Airway epithelial cell (primary cell): Measurements from ENCODE around the gene RPUSD3. TPM values are rescaled to one million over a fixed set of nuclear protein-coding genes. Genes with fewer than 3 reads are reported as not detected.

Source experiments
- total RNA-seq: library from RNA; depleted of rRNA; stranded (reverse); fragments of >200 nt; gene quantifications from 2 replicates; pipeline ENCODE4 v1.2.3, GENCODE V29; 2015

RPUSD3 gene, protein sequence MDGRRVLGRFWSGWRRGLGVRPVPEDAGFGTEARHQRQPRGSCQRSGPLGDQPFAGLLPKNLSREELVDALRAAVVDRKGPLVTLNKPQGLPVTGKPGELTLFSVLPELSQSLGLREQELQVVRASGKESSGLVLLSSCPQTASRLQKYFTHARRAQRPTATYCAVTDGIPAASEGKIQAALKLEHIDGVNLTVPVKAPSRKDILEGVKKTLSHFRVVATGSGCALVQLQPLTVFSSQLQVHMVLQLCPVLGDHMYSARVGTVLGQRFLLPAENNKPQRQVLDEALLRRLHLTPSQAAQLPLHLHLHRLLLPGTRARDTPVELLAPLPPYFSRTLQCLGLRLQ
- total RNA-seq = 56.1 and 64.1 TPM in 2 replicates

DNA sequence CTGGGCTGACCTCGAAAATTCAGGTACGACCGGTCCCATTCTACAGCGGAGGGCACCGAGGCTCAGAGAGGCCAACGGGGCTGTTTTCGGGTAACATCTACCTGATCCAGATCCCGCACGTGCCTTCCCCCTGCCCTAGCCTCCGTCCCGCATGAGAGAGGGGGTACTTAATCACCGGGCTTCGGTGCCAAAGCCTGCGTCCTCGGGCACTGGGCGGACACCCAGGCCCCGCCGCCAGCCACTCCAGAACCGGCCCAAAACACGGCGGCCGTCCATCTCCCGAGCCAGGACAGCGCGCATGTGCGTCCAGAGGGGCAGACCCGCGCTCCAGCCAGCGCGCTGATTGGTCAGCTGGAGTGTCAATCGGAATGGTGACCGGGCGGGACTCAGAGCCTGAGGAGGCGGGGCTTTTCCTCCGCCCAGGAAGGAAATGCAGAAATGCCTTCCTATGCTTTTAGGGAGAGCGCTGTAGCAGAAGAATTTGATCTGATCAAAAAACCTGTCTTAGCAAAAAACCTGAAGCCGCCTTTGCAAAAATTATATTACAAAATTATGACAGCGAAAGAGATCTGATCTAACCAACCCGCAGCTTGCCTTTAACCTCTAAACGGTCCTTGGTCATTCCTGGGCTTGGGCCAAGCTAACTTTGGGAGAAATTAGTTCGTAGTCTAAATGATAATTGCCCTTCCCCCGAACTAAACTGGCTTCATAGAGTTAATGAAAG is at the start of gene RPUSD3:
TSS of gene RPUSD3 (minus strand) at position 294 of the 724 bp plus-strand sequence. CDS start at position 276, 18 bp downstream.

DNA sequence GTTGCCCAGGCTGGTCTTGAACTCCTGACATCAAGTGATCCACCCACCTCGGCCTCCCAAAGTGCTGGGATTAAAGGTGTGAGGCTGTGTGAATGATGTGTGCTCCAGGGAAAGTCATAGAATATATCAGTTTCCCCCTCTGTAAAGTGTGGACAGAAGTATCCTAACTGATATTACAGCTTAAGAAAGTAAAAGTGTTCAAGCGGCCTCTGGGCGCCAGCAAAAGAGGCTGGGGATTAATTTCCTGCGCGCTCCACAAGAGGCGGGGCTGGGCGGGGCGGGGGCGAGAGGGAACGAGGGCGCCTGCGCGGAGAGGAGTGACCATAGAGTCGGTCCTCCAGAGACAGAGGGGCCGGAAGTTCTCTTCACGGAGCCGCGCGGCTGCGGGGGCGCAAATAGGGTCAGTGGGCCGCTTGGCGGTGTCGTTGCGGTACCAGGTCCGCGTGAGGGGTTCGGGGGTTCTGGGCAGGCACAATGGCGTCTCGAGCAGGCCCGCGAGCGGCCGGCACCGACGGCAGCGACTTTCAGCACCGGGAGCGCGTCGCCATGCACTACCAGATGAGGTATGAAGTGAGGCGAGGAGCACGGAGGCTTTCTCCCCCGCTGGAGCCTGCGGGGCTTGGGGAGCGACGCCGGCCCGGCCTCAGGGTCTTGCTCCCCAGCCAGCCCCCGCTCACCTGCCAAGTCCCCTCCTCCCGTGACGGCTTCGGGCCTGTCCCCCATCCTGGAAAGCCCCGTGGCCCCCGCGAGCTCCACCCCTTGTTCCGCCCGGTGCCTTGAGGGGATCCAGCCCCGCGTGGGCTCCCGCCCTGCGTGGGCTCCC is 46.7 kb upstream of the RPUSD3 start, which contains the start of gene JAGN1:
TSS of gene JAGN1 (plus strand) at position 362 of the 823 bp plus-strand sequence. CDS start at position 475, 113 bp downstream.

DNA sequence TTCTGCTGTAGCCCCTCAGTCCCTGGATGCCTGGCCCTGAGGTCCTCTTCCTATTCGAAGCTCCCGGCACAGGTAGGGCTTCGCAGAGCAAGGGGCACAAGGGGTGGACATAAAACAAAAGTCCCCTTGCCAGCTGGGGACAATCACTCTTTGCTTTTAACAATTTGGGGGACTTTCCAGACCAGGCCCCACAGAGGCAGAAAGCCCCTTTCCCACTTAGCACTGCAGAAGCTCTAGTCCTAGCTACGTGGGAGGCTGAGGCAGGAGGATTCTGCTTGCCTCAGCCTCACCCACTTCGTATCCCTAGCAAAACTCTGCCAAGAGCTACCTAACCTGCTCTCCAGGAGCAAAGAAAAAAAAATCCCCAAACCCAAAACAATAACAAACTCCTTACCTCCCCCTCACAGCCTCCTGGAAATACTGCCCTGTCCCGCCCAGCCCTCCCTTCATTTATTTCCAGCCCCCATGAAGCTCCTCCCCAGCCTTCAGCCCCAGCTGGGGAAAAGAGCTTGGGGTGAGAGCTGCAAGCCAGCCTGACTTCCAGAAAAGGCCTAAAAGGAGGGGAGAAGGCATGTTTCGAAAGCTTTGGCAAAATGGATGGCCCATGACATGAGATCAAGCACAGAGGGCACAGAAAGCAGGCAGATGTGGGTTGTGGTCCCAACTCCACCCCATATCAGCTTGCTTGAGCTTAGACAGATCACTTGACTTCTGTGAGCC is 36.2 kb upstream of the RPUSD3 start, which contains the start of gene CIDEC:
TSS of gene CIDEC (minus strand) at position 424 of the 720 bp plus-strand sequence. CDS start 1,767 bp downstream, outside the sequence.

DNA sequence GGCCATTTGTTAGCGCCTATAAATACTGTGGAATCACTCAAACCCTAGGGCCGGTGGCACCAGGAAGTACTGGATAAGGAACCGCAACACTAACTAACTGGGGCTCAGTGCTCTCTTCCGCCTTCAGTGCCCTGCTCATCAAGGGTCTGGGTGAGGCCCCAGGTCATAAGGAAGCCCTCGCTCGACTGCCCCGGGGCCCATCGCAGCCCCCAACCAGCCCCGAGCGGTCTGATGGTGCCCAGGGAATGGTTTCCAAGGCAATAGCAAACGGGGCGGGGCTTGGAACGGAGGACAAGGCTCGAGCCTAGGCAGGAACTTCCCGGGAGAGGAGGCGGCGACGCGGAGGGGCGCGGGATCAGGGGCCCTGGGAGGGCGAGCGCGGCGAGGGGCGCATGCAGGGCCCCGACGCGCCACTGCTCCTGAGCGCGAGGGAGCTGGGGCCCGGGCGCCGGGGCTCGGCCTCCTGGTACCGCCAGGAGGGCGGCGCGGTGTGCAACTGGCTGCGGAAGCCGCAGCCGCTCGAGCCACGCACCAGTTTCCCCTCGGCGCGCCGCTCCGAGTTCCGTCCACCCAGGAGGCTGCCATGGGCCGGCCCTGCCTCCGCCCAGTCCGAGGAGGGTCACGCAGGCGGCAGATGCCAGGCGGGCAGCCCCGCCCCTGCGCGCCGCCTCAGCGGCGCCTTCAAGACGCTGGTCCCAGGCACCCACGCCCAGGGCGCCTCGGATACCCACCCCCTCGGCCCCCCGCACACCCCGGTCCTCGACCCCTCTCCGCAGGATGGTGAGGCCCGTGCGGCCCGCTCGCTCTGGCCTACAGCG is 34.0 kb downstream of the RPUSD3 start, which contains the start of gene TTLL3:
TSS of gene TTLL3 (plus strand) at position 648 of the 818 bp plus-strand sequence. CDS start 400 bp downstream, outside the sequence.

DNA sequence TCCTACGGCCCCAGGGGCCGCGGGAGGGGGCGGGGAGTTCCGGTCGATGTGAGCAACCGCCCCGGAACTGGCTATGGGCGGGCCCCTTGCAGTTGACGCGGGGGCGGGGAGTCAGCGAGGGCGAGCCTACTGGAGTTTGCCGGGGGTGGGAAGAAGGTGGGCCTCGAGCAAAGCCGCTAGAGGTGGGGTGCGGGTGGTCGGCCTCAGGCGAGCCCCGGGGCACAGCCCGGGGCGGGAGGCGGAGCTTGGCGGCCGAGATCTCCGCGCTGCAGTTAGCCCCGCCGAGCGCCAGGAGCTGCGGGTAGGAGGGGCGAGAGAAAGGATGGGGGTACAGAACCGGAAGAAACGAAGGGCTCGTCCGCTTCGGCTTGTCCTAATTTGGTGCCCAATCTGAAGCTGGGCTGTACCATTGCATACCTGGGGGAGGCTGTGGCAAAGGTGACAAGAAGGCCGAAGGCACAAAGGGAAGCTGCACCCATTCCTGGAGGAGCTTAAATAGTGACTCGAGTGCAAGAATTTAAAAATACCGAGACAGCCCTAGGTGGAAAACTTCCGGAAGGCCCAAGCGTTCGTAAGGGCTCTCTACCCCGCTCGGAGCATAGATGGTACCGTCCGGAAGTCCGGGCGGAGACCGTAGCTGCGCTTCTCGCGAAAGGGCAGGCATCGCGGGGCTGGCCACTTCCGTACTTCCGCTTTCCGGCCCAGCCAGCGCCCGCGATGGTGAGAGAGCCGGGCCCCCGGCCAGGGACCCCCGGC is 51.2 kb downstream of the RPUSD3 start, which contains the start of the genes ARPC4 and TADA3:
TSS of gene ARPC4 (plus strand) at position 678 of the 756 bp plus-strand sequence. CDS start at position 718, 40 bp downstream.
TSS of gene TADA3 (minus strand) at position 69 of the 756 bp plus-strand sequence. CDS start 1,007 bp downstream, outside the sequence.

Other genes starting within 250 kb of the RPUSD3 start
- gene MTMR14, start 194.5 kb downstream of the RPUSD3 start, total RNA-seq = 19.6 and 21.4 TPM in 2 replicates
- not detected in 2 replicates for gene CPNE9, start 140.2 kb downstream of the RPUSD3 start, total RNA-seq
- 8.1 and 13.1 TPM in 2 replicates for gene BRPF1, start 112.3 kb downstream of the RPUSD3 start, total RNA-seq
- gene OGG1, start 94.1 kb downstream of the RPUSD3 start, total RNA-seq = 16.2 and 17.4 TPM in 2 replicates
- gene CAMK1, start 74.1 kb downstream of the RPUSD3 start, total RNA-seq = 9.5 and 11.7 TPM in 2 replicates
- 55.0 and 65.0 TPM in 2 replicates for gene TADA3, start 51.5 kb downstream of the RPUSD3 start, total RNA-seq
- gene ARPC4, start 50.9 kb downstream of the RPUSD3 start, total RNA-seq = 164 and 206 TPM in 2 replicates
- 4.4 and 6.6 TPM in 2 replicates for gene TTLL3, start 33.7 kb downstream of the RPUSD3 start, total RNA-seq
- not detected in 2 replicates for gene CIDEC, start 36.2 kb upstream of the RPUSD3 start, total RNA-seq
- 33.5 and 51.9 TPM in 2 replicates for gene JAGN1, start 46.6 kb upstream of the RPUSD3 start, total RNA-seq
- gene IL17RE, start 58.8 kb upstream of the RPUSD3 start, total RNA-seq = 16.6 and 19.3 TPM in 2 replicates
- gene IL17RC, start 73.1 kb upstream of the RPUSD3 start, total RNA-seq = 42.2 and 42.7 TPM in 2 replicates
- gene CRELD1, start 89.8 kb upstream of the RPUSD3 start, total RNA-seq = 17.4 and 25.5 TPM in 2 replicates
- 2.0 TPM in 2 replicates for gene PRRT3, start 108.4 kb upstream of the RPUSD3 start, total RNA-seq
- gene EMC3, start 142.8 kb upstream of the RPUSD3 start, total RNA-seq = 35.2 and 37.8 TPM in 2 replicates
- 20.7 and 32.1 TPM in 2 replicates for gene FANCD2, start 182.4 kb upstream of the RPUSD3 start, total RNA-seq